HEK293 (cell line): ENCODE results near the gene SINHCAF.

ENCODE experiments used
- CTCF ChIA-PET: fragments of 350-600 bp; formaldehyde crosslinking; extraction: SDS; loops from one replicate; lab custom pipeline; 2021; ENCODE audit warnings: antibody characterized with exemption; lab: Yijun Ruan, JAX
- POLR2A ChIA-PET: fragments of 300-600 bp; formaldehyde crosslinking; extraction: SDS; loops from one replicate; lab custom pipeline; 2020; ENCODE audit warnings: antibody characterized with exemption, inconsistent platforms; lab: Yijun Ruan, JAX
- H3K27ac ChIP-seq: fragments of 200-500 bp; sonication (Bioruptor generic); 2 replicates; pipeline ENCODE4 v1.5.1; 2014; ENCODE audit warnings: low read depth, low read length, control low read depth, inconsistent platforms; ENCODE audit errors: extremely low read depth
- H3K36me3 ChIP-seq, 2 experiments: fragments of 200-500 bp in 1 of 2; sonication (Bioruptor generic) in 1 of 2; 1 replicate in 1 of 2; 2 replicates in 1 of 2; pipeline ENCODE4 v1.5.1; 2014 to 2017; ENCODE audit warnings: inconsistent platforms in 2 of 2, low read length in 2 of 2; ENCODE audit not compliant: control insufficient read depth in 2 of 2, insufficient read depth in 1 of 2
- H3K4me1 ChIP-seq: fragments of 200-500 bp; sonication (Bioruptor generic); 2 replicates; pipeline ENCODE4 v1.5.1; 2014; ENCODE audit warnings: mild to moderate bottlenecking, low read length, inconsistent platforms; ENCODE audit not compliant: control insufficient read depth, insufficient read depth
- H3K4me3 ChIP-seq: 2 replicates; pipeline ENCODE4 v1.5.1; 2011; ENCODE audit warnings: low read depth, mild to moderate bottlenecking, control low read depth, low read length, moderate library complexity
- H3K9me3 ChIP-seq: fragments of 200-500 bp; sonication (Bioruptor generic); 2 replicates; pipeline ENCODE4 v1.5.1; 2014; ENCODE audit warnings: low read depth, low read length, inconsistent platforms; ENCODE audit not compliant: control insufficient read depth, insufficient read depth
- EGR2 ChIP-seq: fragments of 450-650 bp; formaldehyde crosslinking; IDR thresholded peaks from 2 replicates; pipeline ENCODE4 v1.5.1; 2016; ENCODE audit warnings: low read depth, missing biosample characterization, missing genetic modification characterization
- GLIS1 ChIP-seq: fragments of 450-650 bp; formaldehyde crosslinking; IDR thresholded peaks from 2 replicates; pipeline ENCODE4 v1.5.1; 2016; ENCODE audit warnings: missing biosample characterization, missing genetic modification characterization
- GLIS2 ChIP-seq: fragments of 450-650 bp; formaldehyde crosslinking; IDR thresholded peaks from 2 replicates; pipeline ENCODE4 v1.5.1; 2016; ENCODE audit warnings: missing biosample characterization, missing genetic modification characterization
- HOXA7 ChIP-seq: sonication (generic); formaldehyde crosslinking; IDR thresholded peaks from 2 replicates; pipeline ENCODE4 v1.8.1; 2022; ENCODE audit warnings: missing genetic modification reagents, borderline replicate concordance
- HOXD13 ChIP-seq: sonication (generic); formaldehyde crosslinking; IDR thresholded peaks from 2 replicates; pipeline ENCODE4 v1.8.0; 2022; ENCODE audit warnings: missing genetic modification reagents, borderline replicate concordance
- SP3 ChIP-seq: fragments of 450-650 bp; formaldehyde crosslinking; IDR thresholded peaks from 2 replicates; pipeline ENCODE4 v1.5.1; 2016; ENCODE audit warnings: missing biosample characterization, missing genetic modification characterization
- WT1 ChIP-seq: fragments of 450-650 bp; formaldehyde crosslinking; IDR thresholded peaks from 2 replicates; pipeline ENCODE4 v1.5.1; 2016; ENCODE audit warnings: missing biosample characterization, missing genetic modification characterization
- ZBTB20 ChIP-seq: fragments of 450-650 bp; formaldehyde crosslinking; IDR thresholded peaks from 2 replicates; pipeline ENCODE4 v1.5.1; 2016; ENCODE audit warnings: missing biosample characterization, missing genetic modification characterization
- ZBTB7A ChIP-seq: fragments of 450-650 bp; formaldehyde crosslinking; IDR thresholded peaks from 2 replicates; pipeline ENCODE4 v1.5.1; 2016; ENCODE audit warnings: low read depth, missing biosample characterization, missing genetic modification characterization
- ZEB2 ChIP-seq: fragments of 450-650 bp; formaldehyde crosslinking; IDR thresholded peaks from 2 replicates; pipeline ENCODE4 v1.5.1; 2016; ENCODE audit warnings: missing biosample characterization, missing genetic modification characterization
- ZNF16 ChIP-seq: fragments of 450-650 bp; formaldehyde crosslinking; IDR thresholded peaks from 2 replicates; pipeline ENCODE4 v1.5.1; 2016; ENCODE audit warnings: low read depth, missing biosample characterization, missing genetic modification characterization
- ZNF2 ChIP-seq: fragments of 450-650 bp; formaldehyde crosslinking; IDR thresholded peaks from 2 replicates; pipeline ENCODE4 v1.5.1; 2016; ENCODE audit warnings: missing biosample characterization, missing genetic modification characterization
- ZNF211 ChIP-seq: fragments of 450-650 bp; formaldehyde crosslinking; IDR thresholded peaks from 2 replicates; pipeline ENCODE4 v1.5.1; 2016; ENCODE audit warnings: low read depth, missing biosample characterization, missing genetic modification characterization
- ZNF223 ChIP-seq: fragments of 450-650 bp; formaldehyde crosslinking; IDR thresholded peaks from 2 replicates; pipeline ENCODE4 v1.5.1; 2016; ENCODE audit warnings: missing biosample characterization, missing genetic modification characterization
- ZNF350 ChIP-seq: fragments of 450-650 bp; formaldehyde crosslinking; IDR thresholded peaks from 2 replicates; pipeline ENCODE4 v1.5.0; 2017; ENCODE audit warnings: missing biosample characterization, mild to moderate bottlenecking, missing genetic modification characterization
- ZNF433 ChIP-seq: fragments of 450-650 bp; formaldehyde crosslinking; IDR thresholded peaks from 2 replicates; pipeline ENCODE4 v1.5.1; 2016; ENCODE audit warnings: missing biosample characterization, missing genetic modification characterization, low read depth
- ZNF530 ChIP-seq: fragments of 450-650 bp; formaldehyde crosslinking; IDR thresholded peaks from 2 replicates; pipeline ENCODE4 v1.5.1; 2016; ENCODE audit warnings: low read depth, missing biosample characterization, missing genetic modification characterization
- ZNF596 ChIP-seq: fragments of 450-650 bp; IDR thresholded peaks from 2 replicates; pipeline ENCODE4 v1.5.0; 2018; ENCODE audit warnings: missing biosample characterization, mild to moderate bottlenecking, missing genetic modification characterization, moderate library complexity
- ZNF843 ChIP-seq: fragments of 450-650 bp; formaldehyde crosslinking; IDR thresholded peaks from 2 replicates; pipeline ENCODE4 v1.5.1; 2016; ENCODE audit warnings: missing biosample characterization, missing genetic modification characterization
- TF ChIP-seq, protein P1 (sequence below): fragments of 450-650 bp; formaldehyde crosslinking; IDR thresholded peaks from 2 replicates; pipeline ENCODE4 v1.5.0; 2017; ENCODE audit warnings: missing biosample characterization, missing genetic modification characterization, borderline replicate concordance
- TF ChIP-seq, protein P2 (sequence below): fragments of 450-650 bp; formaldehyde crosslinking; IDR thresholded peaks from 2 replicates; pipeline ENCODE4 v1.5.1; 2016; ENCODE audit warnings: missing biosample characterization, missing genetic modification characterization
- TF ChIP-seq, protein P3 (sequence below): fragments of 450-650 bp; formaldehyde crosslinking; IDR thresholded peaks from 2 replicates; pipeline ENCODE4 v1.5.1; 2017; ENCODE audit warnings: missing biosample characterization, missing genetic modification characterization
- TF ChIP-seq, protein P4 (sequence below): fragments of 450-650 bp; formaldehyde crosslinking; IDR thresholded peaks from 2 replicates; pipeline ENCODE4 v1.5.1; 2016; ENCODE audit warnings: missing biosample characterization, missing genetic modification characterization
- TF ChIP-seq, protein P5 (sequence below): fragments of 450-650 bp; formaldehyde crosslinking; conservative IDR thresholded peaks from 2 replicates; pipeline ENCODE4 v1.5.1; 2016; ENCODE audit warnings: low read depth, missing biosample characterization, missing genetic modification characterization

Gene SINHCAF

DNA sequence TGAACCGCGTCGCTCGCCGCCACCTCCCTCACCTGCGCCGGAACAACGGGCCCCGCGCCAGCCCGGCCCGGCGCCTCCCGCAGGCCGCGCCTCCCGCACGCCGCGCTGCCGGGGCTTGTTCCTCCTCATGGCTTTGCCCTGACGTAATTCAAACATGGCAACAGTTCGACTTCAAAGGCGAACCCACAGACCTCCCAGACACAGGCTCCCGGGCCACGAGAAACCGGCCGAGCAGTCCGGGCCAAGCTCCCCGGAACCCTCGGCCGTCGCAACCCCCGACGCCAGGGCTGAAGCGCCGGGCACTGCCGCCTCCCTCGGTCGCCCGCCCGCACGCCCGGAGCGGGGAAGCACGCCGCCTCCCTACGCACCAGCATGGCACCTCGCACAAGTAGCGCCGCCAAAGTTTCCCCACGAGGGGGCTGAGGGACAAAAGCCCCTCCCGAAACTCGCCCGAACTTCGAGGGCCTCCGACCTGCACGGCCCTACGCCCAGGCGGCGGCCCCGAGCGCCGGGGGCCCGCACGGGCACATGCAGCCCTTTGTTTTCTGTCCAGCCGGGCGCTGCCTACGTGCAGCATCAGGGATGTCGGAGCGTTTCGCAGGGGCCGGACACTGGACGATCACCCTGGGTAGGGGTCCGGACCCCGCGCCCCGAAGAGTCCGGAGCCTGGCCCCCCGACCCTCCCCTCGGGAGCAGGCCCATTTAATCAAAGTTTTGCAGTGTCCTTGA, 1.7 kb downstream of the SINHCAF start (continued):
- TF ChIP-seq ZNF530 (tag by site-specific recombination) (no peak), ZNF2 (no peak), ZNF843 (peak; percentile 26; the same call in 1 of the 2 replicates), HOXD13 (CRISPR knock-in tag) (no peak), WT1 (tag by site-specific recombination) (no peak), HOXA7 (no peak), ZNF223 (tag by site-specific recombination) (no peak), ZNF596 (tag by site-specific recombination) (no peak), EGR2 (tag by site-specific recombination) (no peak), ZNF211 (tag by site-specific recombination) (no peak), ZNF433 (tag by site-specific recombination) (no peak), ZNF16 (tag by site-specific recombination) (no peak), ZNF350 (tag by site-specific recombination) (no peak), GLIS1 (tag by site-specific recombination) (peak; percentile 76)
- TF ChIP-seq, protein P1, sequence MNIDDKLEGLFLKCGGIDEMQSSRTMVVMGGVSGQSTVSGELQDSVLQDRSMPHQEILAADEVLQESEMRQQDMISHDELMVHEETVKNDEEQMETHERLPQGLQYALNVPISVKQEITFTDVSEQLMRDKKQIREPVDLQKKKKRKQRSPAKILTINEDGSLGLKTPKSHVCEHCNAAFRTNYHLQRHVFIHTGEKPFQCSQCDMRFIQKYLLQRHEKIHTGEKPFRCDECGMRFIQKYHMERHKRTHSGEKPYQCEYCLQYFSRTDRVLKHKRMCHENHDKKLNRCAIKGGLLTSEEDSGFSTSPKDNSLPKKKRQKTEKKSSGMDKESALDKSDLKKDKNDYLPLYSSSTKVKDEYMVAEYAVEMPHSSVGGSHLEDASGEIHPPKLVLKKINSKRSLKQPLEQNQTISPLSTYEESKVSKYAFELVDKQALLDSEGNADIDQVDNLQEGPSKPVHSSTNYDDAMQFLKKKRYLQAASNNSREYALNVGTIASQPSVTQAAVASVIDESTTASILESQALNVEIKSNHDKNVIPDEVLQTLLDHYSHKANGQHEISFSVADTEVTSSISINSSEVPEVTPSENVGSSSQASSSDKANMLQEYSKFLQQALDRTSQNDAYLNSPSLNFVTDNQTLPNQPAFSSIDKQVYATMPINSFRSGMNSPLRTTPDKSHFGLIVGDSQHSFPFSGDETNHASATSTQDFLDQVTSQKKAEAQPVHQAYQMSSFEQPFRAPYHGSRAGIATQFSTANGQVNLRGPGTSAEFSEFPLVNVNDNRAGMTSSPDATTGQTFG: no peak
- TF ChIP-seq, protein P2, sequence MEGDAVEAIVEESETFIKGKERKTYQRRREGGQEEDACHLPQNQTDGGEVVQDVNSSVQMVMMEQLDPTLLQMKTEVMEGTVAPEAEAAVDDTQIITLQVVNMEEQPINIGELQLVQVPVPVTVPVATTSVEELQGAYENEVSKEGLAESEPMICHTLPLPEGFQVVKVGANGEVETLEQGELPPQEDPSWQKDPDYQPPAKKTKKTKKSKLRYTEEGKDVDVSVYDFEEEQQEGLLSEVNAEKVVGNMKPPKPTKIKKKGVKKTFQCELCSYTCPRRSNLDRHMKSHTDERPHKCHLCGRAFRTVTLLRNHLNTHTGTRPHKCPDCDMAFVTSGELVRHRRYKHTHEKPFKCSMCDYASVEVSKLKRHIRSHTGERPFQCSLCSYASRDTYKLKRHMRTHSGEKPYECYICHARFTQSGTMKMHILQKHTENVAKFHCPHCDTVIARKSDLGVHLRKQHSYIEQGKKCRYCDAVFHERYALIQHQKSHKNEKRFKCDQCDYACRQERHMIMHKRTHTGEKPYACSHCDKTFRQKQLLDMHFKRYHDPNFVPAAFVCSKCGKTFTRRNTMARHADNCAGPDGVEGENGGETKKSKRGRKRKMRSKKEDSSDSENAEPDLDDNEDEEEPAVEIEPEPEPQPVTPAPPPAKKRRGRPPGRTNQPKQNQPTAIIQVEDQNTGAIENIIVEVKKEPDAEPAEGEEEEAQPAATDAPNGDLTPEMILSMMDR (tag by site-specific recombination): peak; percentile 88
- TF ChIP-seq, protein P3, sequence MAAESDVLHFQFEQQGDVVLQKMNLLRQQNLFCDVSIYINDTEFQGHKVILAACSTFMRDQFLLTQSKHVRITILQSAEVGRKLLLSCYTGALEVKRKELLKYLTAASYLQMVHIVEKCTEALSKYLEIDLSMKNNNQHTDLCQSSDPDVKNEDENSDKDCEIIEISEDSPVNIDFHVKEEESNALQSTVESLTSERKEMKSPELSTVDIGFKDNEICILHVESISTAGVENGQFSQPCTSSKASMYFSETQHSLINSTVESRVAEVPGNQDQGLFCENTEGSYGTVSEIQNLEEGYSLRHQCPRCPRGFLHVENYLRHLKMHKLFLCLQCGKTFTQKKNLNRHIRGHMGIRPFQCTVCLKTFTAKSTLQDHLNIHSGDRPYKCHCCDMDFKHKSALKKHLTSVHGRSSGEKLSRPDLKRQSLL (tag by site-specific recombination): no peak

DNA sequence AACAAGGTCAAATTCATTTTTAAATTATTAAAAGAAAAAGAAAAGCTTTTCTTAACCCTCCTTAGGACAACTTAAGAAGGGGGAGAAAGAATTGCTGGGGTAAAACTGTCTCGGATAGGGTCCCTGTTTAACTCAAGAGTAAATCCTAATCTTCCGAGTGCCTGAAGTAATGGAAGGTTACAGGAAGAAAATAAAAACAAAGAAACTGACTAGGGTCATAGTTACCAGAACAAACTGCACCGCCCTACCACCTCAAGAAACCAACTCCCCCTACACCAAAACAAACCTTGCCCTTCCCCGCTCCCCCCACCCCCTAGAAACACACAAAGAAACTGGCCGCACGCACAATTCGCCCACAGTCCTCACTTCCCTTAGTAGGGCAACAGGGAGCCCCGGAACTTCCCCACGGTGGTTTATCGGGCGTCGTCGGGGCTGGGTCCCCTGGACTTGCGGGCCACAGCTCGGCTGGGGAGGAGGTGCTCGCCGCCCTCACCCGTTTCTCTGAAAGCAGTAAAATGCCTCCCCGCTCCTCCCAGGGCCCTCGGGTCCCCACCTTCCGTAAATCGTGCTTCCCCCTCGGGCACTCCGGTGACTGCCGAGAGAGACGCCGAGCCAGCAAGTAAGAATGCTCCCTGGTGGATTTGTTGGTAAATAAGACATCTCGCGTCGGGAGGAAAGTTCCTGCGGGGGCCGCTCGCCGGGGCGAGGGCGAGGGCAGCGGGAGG, 2.4 kb downstream of the SINHCAF start:
- ChIA-PET POLR2A (no interaction called here), CTCF (interaction anchor here (0.7 to 1.0 kb wide), 2 partner anchors 73 to 1224 kb away, joined by 3 read pairs; no protein-coding TSS in a partner anchor)
- Histone ChIP-seq H3K4me3 (peak overlapping the region; percentile 89), H3K4me1 (peaks cover 22% of the 10 kb centered on the region), H3K36me3 (no peaks in the 10 kb centered on the region), H3K9me3 (no peaks in the 10 kb centered on the region), H3K27ac (peak overlapping the region; percentile 98)
- peak; percentile 75 for TF ChIP-seq ZBTB20 (tag by site-specific recombination)
- TF ChIP-seq SP3 (tag by site-specific recombination): peak; percentile 15; the same call in 1 of the 2 replicates
- TF ChIP-seq GLIS2 (tag by site-specific recombination): peak; percentile 40
- TF ChIP-seq ZBTB7A (tag by site-specific recombination): 0 out of 2 replicates have a peak, but pooled peaks have one; percentile 23
- 0 out of 2 replicates have a peak, but pooled peaks have one; percentile 71 for TF ChIP-seq ZEB2 (tag by site-specific recombination)
- TF ChIP-seq, protein P4, sequence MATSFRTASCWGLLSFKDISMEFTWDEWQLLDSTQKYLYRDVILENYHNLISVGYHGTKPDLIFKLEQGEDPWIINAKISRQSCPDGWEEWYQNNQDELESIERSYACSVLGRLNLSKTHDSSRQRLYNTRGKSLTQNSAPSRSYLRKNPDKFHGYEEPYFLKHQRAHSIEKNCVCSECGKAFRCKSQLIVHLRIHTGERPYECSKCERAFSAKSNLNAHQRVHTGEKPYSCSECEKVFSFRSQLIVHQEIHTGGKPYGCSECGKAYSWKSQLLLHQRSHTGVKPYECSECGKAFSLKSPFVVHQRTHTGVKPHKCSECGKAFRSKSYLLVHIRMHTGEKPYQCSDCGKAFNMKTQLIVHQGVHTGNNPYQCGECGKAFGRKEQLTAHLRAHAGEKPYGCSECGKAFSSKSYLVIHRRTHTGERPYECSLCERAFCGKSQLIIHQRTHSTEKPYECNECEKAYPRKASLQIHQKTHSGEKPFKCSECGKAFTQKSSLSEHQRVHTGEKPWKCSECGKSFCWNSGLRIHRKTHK (tag by site-specific recombination): no peak
- TF ChIP-seq, protein P5, sequence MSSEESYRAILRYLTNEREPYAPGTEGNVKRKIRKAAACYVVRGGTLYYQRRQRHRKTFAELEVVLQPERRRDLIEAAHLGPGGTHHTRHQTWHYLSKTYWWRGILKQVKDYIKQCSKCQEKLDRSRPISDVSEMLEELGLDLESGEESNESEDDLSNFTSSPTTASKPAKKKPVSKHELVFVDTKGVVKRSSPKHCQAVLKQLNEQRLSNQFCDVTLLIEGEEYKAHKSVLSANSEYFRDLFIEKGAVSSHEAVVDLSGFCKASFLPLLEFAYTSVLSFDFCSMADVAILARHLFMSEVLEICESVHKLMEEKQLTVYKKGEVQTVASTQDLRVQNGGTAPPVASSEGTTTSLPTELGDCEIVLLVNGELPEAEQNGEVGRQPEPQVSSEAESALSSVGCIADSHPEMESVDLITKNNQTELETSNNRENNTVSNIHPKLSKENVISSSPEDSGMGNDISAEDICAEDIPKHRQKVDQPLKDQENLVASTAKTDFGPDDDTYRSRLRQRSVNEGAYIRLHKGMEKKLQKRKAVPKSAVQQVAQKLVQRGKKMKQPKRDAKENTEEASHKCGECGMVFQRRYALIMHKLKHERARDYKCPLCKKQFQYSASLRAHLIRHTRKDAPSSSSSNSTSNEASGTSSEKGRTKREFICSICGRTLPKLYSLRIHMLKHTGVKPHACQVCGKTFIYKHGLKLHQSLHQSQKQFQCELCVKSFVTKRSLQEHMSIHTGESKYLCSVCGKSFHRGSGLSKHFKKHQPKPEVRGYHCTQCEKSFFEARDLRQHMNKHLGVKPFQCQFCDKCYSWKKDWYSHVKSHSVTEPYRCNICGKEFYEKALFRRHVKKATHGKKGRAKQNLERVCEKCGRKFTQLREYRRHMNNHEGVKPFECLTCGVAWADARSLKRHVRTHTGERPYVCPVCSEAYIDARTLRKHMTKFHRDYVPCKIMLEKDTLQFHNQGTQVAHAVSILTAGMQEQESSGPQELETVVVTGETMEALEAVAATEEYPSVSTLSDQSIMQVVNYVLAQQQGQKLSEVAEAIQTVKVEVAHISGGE: no peak
